Mesothelial cell of epicardium (in vitro differentiated cells): ENCODE results near the gene REEP1. TPM values are rescaled to one million over a fixed set of nuclear protein-coding genes. Genes with fewer than 3 reads are reported as not detected.

Experiments used
- DNase-seq, 2 experiments: peaks; one replicate each; pipeline ENCODE4 v3.0.0; 2021; ENCODE audit warnings: low spot score in 2 of 2; ENCODE audit not compliant: unreplicated experiment in 2 of 2
- H3K27ac Mint-ChIP-seq: 2 replicates; pipeline ENCODE4 v1.8.0; 2021; ENCODE audit warnings: mixed read lengths
- H3K27me3 Mint-ChIP-seq: 2 replicates; pipeline ENCODE4 v1.8.0; 2021; ENCODE audit warnings: low read depth, mixed read lengths
- H3K36me3 Mint-ChIP-seq: 2 replicates; pipeline ENCODE4 v1.8.0; 2021; ENCODE audit warnings: mixed read lengths
- H3K4me1 Mint-ChIP-seq: 2 replicates; pipeline ENCODE4 v1.8.0; 2021; ENCODE audit warnings: mixed read lengths
- H3K4me3 Mint-ChIP-seq: 2 replicates; pipeline ENCODE4 v1.8.0; 2021; ENCODE audit warnings: mild to moderate bottlenecking, moderate library complexity, mixed read lengths
- H3K9me3 Mint-ChIP-seq: 2 replicates; pipeline ENCODE4 v1.8.0; 2021; ENCODE audit warnings: mixed read lengths
- CTCF ChIP-seq: fragments of 200-600 bp; sonication (generic); IDR thresholded peaks from one replicate; pipeline ENCODE4 v1.5.0; 2021; ENCODE audit warnings: antibody characterized with exemption; ENCODE audit not compliant: unreplicated experiment
- total RNA-seq: library from RNA; stranded (reverse); gene quantifications from 3 replicates; pipeline ENCODE4 v1.2.1, GENCODE V29; 2021

REEP1 gene
- total RNA-seq, 1 donor from 2014 or later = 1.9 TPM

GRCh38 chr2:86323273-86324021, 14.0 kb downstream of the REEP1 start:
- Mint-ChIP-seq H3K36me3 (no peaks in the 10 kb centered on the region), H3K4me1 (peaks cover 8% of the 10 kb centered on the region), H3K4me3 (no peak overlapping the region), H3K27ac (no peak overlapping the region), H3K27me3 (peaks cover 43% of the 10 kb centered on the region), H3K9me3 (no peaks in the 10 kb centered on the region)
- TF ChIP-seq CTCF = no peak
- no peak for DNase-seq

- Mint-ChIP-seq H3K4me1 (peaks cover 8% of the 10 kb centered on the region), H3K9me3 (no peaks in the 10 kb centered on the region), H3K27ac (no peak overlapping the region), H3K36me3 (no peaks in the 10 kb centered on the region), H3K27me3 (peaks cover 33% of the 10 kb centered on the region), H3K4me3 (no peak overlapping the region)
- no peak for TF ChIP-seq CTCF
- no peak for DNase-seq
Measured at GRCh38 chr2:86319700-86320580, 17.5 kb downstream of the REEP1 start.

- Mint-ChIP-seq H3K36me3 (no peaks in the 10 kb centered on the region), H3K4me3 (no peak overlapping the region)
Measured at GRCh38 chr2:86315084-86315483, 22.3 kb downstream of the REEP1 start.

GRCh38 chr2:86314125-86314524, 23.3 kb downstream of the REEP1 start:
- H3K9me3 Mint-ChIP-seq = no peaks in the 10 kb centered on the region
- DNase-seq = no peak
- H3K27me3 Mint-ChIP-seq = peaks cover 41% of the 10 kb centered on the region
- no peak overlapping the region for H3K27ac Mint-ChIP-seq
- no peak for TF ChIP-seq CTCF
- no peaks in the 10 kb centered on the region for H3K4me1 Mint-ChIP-seq
- H3K36me3 Mint-ChIP-seq = no peaks in the 10 kb centered on the region
- H3K4me3 Mint-ChIP-seq = no peak overlapping the region

More at GRCh38 chr2:86315084-86315483, 22.3 kb downstream of the REEP1 start:
- Mint-ChIP-seq H3K9me3 (no peaks in the 10 kb centered on the region), H3K27me3 (peaks cover 41% of the 10 kb centered on the region), H3K27ac (no peak overlapping the region), H3K4me1 (peaks cover 5% of the 10 kb centered on the region)
- no peak for TF ChIP-seq CTCF
- DNase-seq = no peak

- Mint-ChIP-seq H3K27ac (no peak overlapping the region), H3K36me3 (no peaks in the 10 kb centered on the region), H3K4me3 (no peak overlapping the region), H3K9me3 (no peaks in the 10 kb centered on the region), H3K27me3 (peaks cover 41% of the 10 kb centered on the region), H3K4me1 (peaks cover 1% of the 10 kb centered on the region)
- DNase-seq = no peak
- no peak for TF ChIP-seq CTCF
Measured at GRCh38 chr2:86313341-86313740, 24.1 kb downstream of the REEP1 start.
